Heart left ventricle (tissue), 13 donors: ENCODE data around the gene RAB20.

Experiments
- POLR2A ChIP-seq, 2 donors: fragments of 450-650 bp; IDR thresholded peaks; one replicate each; pipeline ENCODE4 v1.6.1; 2017; ENCODE audit warnings: antibody characterized with exemption in 2 of 2, mild to moderate bottlenecking in 2 of 2, moderate library complexity in 2 of 2
- TF ChIP-seq, protein P1 (sequence below), 12 donors: fragments of 200-600 bp; sonication (generic) in 4 of 12; IDR thresholded peaks; one replicate each; pipeline versions ENCODE4 v1.5.0 to v1.8.0; 2018 to 2022; ENCODE audit warnings: antibody characterized with exemption in 12 of 12, mild to moderate bottlenecking in 5 of 12
- donor health status: ischemic (EF 13 %, LVEDD 7.1; RV severe dilation, severe dysfunction).
- donor health status: DM: no; HTN: yes; CAD: no.
- donor health status: DM: no; HTN: no; CAD: no.
- donor health status: ischemic (EF 25% LVEDD 6.9; RV normal size, moderate dysfunction).
- donor health status: ischemic (EF 25% LVEDD 5.7; RV mildly dilated, moderate dysfunction).
- donor health status: ischemic (EF 35%, LVEDD 5.7; RV mildly dilated, moderate dysfunction).
- donor health status: nonischemic (EF 11% LVEDD 7.7; RV severe dilation, severe dysfunction).
- donor health status: DM: yes; HTN: yes; CAD: no.
- donor health status: PGD.
- donor health status: ischemic (EF 29% LVEDD 5.4; RV normal size, mild dysfunction).
- donor health status: nonischemic (EF 23%, LVEDD 6.1; RV moderate dilation, normal function).

DNA sequence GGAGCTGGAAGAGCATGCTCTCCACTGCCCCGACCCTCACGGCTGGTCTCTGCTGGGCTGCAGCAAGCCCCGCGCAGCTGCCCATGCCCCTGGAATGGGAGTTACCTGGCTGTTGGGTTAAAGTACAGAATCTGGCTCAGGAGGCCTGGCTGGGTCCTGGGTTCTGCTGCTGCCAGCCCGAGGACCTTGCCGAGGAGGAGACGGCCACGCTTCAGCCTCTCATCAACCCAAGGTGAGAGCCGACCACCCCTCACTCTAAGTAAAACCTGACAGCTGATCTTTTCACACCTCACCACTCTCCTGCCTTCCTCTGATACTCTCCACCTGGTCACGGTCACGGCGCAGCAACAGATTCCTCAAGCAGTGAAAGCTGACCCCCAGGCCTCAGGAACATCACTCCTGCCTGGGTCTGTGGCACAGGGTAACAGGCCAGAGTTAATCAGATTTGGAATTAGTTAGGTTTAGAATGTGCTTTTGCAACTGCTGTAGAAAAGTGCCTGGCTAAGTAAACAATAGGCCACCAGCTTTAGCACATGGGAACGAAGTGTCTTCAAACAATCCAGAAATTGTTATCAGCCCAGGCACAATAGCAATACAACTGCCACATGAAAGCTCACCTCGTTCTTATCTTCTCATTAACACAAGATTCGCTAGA, 20.5 kb downstream of the RAB20 start:
- TF ChIP-seq, protein P1, sequence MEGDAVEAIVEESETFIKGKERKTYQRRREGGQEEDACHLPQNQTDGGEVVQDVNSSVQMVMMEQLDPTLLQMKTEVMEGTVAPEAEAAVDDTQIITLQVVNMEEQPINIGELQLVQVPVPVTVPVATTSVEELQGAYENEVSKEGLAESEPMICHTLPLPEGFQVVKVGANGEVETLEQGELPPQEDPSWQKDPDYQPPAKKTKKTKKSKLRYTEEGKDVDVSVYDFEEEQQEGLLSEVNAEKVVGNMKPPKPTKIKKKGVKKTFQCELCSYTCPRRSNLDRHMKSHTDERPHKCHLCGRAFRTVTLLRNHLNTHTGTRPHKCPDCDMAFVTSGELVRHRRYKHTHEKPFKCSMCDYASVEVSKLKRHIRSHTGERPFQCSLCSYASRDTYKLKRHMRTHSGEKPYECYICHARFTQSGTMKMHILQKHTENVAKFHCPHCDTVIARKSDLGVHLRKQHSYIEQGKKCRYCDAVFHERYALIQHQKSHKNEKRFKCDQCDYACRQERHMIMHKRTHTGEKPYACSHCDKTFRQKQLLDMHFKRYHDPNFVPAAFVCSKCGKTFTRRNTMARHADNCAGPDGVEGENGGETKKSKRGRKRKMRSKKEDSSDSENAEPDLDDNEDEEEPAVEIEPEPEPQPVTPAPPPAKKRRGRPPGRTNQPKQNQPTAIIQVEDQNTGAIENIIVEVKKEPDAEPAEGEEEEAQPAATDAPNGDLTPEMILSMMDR (IDR thresholded peaks at IDR 0.05), result no peak
- no peak for TF ChIP-seq POLR2A (IDR thresholded peaks at IDR 0.05)
